Activated naive CD8-positive, alpha-beta T cell (primary cell): ENCODE data around the gene LY86.

Source experiments
- H3K27ac Mint-ChIP-seq: one replicate; pipeline ENCODE4 v1.8.0; 2021; ENCODE audit warnings: mixed read lengths
- H3K27me3 Mint-ChIP-seq: one replicate; pipeline ENCODE4 v1.8.0; 2021; ENCODE audit warnings: mixed read lengths
- H3K36me3 Mint-ChIP-seq: one replicate; pipeline ENCODE4 v1.8.0; 2021; ENCODE audit warnings: mixed read lengths
- H3K4me1 Mint-ChIP-seq: one replicate; pipeline ENCODE4 v1.8.0; 2021; ENCODE audit warnings: low read depth, mixed read lengths
- H3K4me3 Mint-ChIP-seq: one replicate; pipeline ENCODE4 v1.8.0; 2021; ENCODE audit warnings: mild to moderate bottlenecking, mixed read lengths
- H3K9me3 Mint-ChIP-seq: one replicate; pipeline ENCODE4 v1.8.0; 2021; ENCODE audit warnings: low read depth, mixed read lengths

The LY86 gene

DNA sequence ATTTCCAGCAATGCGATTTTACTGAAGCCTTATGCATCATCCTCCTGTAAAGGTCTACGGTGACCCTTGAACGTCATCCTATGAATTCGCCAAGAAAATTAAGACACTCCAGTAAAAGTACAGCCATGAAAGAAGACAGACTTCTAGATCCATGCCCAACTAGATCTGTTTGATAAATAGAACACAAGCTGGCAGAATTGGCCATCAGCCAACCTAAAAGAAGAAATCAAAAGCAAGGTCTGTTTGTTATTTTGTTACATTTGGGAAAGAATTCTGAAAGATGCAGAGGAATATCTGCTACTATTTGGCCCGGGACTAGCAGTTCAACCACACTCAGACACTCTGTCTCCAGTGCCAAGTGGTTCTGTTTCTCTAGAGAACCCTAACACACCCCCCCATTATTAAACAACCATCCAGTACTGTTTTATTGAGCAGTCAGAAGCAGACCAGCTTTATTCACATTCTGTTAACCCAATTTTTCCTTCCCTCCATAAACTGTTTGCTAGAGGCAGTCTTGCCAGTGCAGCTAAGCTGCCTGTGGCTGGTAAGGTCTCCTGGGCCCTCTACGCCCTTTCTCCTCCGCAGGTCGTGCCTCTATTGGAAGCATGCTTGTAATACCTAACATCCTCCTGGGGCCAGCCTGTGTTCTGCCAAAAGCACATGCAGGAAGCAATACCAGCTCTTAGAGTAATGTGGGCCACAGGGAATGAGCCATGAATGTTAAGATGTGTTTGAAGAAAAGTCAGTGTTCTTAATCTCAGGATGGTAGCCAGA lies 30.7 kb downstream of the LY86 start:
- H3K27ac Mint-ChIP-seq, result no peak overlapping the region
- H3K9me3 Mint-ChIP-seq, result no peaks in the 10 kb centered on the region
- no peaks in the 10 kb centered on the region for H3K27me3 Mint-ChIP-seq
- H3K36me3 Mint-ChIP-seq, result no peaks in the 10 kb centered on the region
- H3K4me3 Mint-ChIP-seq, result no peak overlapping the region
- peaks cover 38% of the 10 kb centered on the region for H3K4me1 Mint-ChIP-seq

DNA sequence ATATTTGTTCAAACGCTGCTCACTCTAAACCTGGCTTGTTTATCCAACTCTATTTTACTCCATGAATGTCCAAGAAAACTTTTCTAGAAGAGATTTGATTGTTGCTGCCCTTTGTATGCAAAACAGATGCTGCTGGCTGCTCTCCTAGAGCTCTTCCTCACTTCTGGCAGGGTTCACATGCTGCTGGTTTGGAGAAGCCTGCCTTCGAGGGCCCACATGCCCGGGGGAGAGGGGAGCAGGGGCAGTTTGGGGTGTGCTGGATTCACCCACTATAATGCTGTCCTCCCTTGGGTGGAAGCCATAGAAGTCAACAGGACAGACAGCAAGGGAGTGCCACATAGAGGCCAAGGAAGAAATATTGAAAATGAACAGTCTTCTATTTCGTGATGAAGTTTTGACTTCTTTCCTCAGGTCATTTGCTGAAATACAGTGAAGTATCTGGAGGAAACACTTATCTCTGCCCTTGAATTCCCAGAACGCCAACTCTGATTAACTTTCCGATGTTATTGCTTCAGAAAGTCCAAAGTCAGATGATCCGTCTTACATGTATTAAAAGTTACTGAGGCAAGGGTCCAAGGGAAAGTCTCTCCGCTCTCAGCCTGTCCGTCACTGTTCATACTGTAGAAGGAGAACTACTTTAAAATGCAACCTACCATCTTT lies 32.4 kb downstream of the LY86 start:
- Mint-ChIP-seq H3K36me3 (no peaks in the 10 kb centered on the region), H3K9me3 (no peaks in the 10 kb centered on the region), H3K4me3 (no peak overlapping the region), H3K4me1 (peaks cover 29% of the 10 kb centered on the region), H3K27me3 (no peaks in the 10 kb centered on the region), H3K27ac (no peak overlapping the region)

DNA sequence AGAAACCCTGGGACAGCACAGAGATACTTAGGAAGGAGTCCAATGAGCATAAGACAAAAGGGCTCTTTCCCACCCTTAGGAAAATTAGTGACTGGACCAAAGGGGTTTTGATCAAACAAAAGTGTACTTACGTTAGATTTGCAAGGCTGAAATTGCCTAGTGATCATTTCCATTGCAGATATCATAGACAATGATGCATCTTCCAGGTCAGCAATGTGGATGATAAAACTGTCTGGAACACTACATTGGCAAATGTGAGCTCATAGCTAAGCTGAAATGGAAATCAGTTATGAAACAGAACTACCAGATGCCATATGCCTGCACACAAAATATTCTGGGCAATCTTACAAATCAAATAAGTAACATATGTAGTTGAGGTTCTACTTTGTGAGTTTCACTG lies 34.0 kb downstream of the LY86 start:
- no peak overlapping the region for H3K4me3 Mint-ChIP-seq
- peaks cover 23% of the 10 kb centered on the region for H3K4me1 Mint-ChIP-seq
- no peak overlapping the region for H3K27ac Mint-ChIP-seq
- H3K36me3 Mint-ChIP-seq, result no peaks in the 10 kb centered on the region
- H3K27me3 Mint-ChIP-seq, result no peaks in the 10 kb centered on the region
- H3K9me3 Mint-ChIP-seq, result no peaks in the 10 kb centered on the region

DNA sequence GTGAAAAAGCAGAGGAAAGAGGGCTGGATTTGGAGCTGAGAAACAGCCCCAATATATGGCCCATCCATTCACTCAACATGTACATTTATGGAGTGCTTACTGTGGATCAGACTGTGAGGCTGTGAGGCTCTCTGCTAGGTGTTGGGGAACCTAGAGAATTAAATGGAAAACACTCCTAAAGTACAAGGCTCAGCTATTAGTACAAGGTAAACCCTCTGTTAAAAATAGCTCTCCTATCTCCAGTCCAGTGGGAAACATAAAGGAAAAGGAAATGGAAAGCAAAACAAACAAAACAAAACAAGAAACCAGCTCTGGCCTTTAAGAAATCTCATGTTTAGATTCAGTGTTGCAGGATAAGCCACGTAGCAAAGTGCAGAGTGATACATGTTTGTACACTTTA lies 35.0 kb downstream of the LY86 start:
- H3K4me3 Mint-ChIP-seq, result no peak overlapping the region
- no peaks in the 10 kb centered on the region for H3K27me3 Mint-ChIP-seq

DNA sequence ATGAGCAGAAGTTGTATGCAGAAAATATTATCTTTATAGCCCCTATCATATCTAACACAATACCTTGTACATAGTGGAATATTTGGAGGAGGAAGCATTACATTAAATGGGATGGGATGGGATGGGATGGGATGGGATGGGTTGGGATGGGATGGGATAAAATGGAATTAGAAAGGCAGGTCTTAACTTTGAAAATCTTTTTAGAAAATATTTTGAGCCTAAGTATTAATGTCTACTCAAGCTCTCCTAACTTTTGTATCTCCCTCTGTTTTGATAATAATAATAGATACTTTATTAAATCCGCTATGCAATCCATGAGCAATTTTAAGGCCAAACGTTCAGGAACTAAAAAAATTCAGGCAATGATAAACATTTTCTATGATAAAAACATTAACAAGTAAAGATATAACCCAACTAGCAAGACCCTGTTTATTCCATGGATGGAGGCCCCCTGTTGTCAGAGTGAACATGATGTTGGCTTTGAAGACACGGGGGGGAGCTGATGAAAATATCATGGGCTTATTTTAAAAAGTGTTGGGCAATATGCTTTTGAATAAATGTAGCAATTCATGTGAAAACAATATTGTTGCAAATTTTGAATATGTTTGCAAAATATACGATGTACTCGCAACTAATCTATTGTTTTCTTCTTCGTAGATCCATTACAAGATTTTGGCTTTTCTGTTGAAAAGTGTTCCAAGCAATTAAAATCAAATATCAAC lies 35.9 kb downstream of the LY86 start:
- no peak overlapping the region for H3K4me3 Mint-ChIP-seq
- H3K27ac Mint-ChIP-seq, result no peak overlapping the region
- no peaks in the 10 kb centered on the region for H3K9me3 Mint-ChIP-seq
- H3K27me3 Mint-ChIP-seq, result no peaks in the 10 kb centered on the region
- H3K36me3 Mint-ChIP-seq, result no peaks in the 10 kb centered on the region
- peaks cover 17% of the 10 kb centered on the region for H3K4me1 Mint-ChIP-seq

More for the DNA sequence above, 35.0 kb downstream of the LY86 start:
- no peaks in the 10 kb centered on the region for H3K9me3 Mint-ChIP-seq
- no peaks in the 10 kb centered on the region for H3K36me3 Mint-ChIP-seq
- no peak overlapping the region for H3K27ac Mint-ChIP-seq
- H3K4me1 Mint-ChIP-seq, result peaks cover 24% of the 10 kb centered on the region

DNA sequence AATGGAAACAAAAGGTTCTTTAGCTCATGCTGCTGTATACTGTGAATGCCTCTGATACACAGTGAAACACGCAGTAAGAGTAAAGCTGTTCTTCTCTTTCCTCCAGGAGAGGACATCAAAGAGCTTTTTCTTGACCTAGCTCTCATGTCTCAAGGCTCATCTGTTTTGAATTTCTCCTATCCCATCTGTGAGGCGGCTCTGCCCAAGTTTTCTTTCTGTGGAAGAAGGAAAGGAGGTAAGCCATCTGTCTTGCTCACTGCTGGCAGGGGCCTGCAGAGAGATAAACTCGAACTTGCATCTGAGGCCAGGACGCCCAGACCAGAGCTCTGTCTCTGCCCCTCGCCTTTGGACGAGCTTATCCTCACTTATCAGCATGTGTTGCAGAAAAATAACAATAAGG lies 37.7 kb downstream of the LY86 start:
- Mint-ChIP-seq H3K4me3 (no peak overlapping the region), H3K27me3 (no peaks in the 10 kb centered on the region), H3K9me3 (no peaks in the 10 kb centered on the region), H3K4me1 (peaks cover 10% of the 10 kb centered on the region), H3K27ac (no peak overlapping the region), H3K36me3 (no peaks in the 10 kb centered on the region)

DNA sequence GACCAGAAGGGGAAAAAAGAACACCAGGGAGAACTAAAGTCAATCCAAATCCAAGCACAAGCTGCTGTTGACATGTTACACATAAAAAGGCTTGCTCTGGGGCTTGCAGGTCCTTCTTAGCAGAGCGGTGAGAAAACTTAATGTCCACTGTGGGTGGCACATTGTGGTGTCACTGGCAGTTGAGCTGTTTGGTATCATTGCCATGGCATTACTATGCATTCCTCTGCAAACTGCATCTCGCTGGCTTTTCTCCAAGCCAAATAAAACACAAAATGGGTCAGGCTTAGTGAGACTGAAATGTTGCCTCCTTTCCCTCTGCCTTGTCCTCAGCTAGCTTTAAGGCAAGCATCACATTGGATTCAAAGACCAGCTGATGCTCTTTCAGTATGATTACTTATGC lies 40.9 kb downstream of the LY86 start:
- H3K27ac Mint-ChIP-seq, result no peak overlapping the region
- H3K27me3 Mint-ChIP-seq, result no peaks in the 10 kb centered on the region
- no peaks in the 10 kb centered on the region for H3K9me3 Mint-ChIP-seq
- H3K4me3 Mint-ChIP-seq, result no peak overlapping the region
- peaks cover 26% of the 10 kb centered on the region for H3K4me1 Mint-ChIP-seq
- no peaks in the 10 kb centered on the region for H3K36me3 Mint-ChIP-seq

DNA sequence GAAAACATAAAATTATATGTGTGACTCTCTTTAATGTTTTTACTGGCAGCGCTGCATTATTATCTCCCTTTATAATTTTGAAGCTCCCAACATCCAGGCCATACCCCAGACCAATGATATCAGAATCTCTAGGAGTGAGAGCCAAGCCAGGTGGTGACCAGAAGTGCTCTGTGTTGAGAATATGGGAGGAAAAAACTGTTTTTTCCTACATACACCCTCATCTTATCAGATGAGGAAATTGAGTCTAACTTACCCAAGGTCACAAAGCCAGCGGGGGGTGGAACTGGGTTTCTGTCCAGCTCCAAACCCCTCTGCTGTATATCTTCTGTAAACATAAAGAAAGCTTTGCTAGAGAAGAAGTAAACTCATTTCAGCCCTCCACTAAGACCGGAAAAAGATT lies 42.5 kb downstream of the LY86 start:
- no peaks in the 10 kb centered on the region for H3K27me3 Mint-ChIP-seq
- H3K36me3 Mint-ChIP-seq, result no peaks in the 10 kb centered on the region
- no peak overlapping the region for H3K27ac Mint-ChIP-seq
- no peak overlapping the region for H3K4me3 Mint-ChIP-seq
- no peaks in the 10 kb centered on the region for H3K9me3 Mint-ChIP-seq
- H3K4me1 Mint-ChIP-seq, result peaks cover 33% of the 10 kb centered on the region

DNA sequence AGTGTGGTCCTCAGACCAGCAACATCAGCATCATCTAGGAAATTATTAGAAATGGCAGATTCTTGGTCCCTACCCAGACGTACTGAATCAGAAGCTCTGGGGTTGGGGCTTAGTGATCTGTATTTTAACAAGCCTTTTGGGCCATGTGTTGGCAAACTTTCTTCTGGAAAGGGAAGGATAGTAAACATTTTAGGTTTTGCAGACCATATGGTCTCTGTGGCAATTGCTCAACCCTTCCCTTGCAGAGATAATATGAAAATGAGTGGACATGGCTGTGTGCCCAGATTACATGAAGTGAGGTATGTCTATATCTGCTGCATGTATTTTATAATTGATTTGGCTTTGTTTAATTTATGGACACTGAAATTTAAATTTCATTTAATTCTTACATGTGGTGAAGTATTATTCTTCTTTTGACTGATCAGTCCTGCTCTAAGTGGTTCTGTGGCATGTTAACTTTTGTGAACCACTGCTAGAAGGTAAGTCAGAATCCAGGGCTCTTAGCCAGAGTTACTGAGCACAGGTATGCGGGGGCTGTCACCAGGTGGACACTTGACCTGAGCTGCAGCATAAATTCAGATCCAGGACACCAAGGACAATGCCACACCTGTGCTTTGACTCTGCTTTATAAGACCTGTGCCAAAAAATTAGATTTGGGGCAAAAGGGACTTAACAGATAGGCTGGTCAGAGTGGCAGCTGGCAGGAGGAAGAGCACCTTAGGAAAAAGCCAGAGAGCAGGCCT lies 43.2 kb downstream of the LY86 start:
- Mint-ChIP-seq H3K27ac (no peak overlapping the region), H3K36me3 (no peaks in the 10 kb centered on the region), H3K27me3 (no peaks in the 10 kb centered on the region), H3K4me1 (peaks cover 35% of the 10 kb centered on the region), H3K9me3 (no peaks in the 10 kb centered on the region), H3K4me3 (no peak overlapping the region)

DNA sequence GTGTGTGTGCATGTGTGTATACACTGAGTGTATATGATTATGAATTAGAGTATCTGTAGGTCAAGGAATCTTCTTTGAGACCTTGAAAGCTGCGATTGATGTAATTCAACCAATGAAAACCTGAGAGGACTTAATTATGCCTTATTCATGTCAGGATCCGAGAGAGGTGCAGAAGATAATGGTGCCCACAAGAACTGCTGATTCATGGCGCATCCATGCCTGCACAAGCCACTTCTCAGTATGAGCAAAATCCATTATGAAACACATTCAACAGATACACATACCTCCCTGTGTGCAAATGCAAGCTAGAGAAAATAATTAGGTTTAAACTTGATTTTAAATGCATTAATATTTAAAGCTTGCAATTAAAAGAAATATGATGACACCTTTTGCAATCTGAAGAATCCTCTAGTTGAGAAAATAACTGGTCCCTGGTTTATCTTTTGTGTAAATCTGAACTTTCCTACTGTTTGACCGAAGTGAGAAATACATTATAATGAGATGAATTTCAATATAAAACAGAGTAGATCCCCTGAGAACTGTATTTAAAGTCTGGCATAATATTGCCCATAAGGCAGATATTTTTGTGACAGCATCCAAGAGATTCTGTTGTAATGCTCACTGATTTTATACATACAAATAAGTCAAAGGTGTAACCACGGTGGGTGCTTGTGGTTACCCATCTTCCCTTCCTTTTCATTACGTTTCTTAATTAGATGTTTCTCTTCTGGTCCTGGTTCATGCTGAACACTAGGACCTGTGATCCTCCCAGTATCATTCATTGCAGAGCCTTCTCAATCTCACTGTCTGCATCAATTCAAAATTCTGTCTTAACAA lies 45.6 kb downstream of the LY86 start:
- H3K4me3 Mint-ChIP-seq, result no peak overlapping the region

DNA sequence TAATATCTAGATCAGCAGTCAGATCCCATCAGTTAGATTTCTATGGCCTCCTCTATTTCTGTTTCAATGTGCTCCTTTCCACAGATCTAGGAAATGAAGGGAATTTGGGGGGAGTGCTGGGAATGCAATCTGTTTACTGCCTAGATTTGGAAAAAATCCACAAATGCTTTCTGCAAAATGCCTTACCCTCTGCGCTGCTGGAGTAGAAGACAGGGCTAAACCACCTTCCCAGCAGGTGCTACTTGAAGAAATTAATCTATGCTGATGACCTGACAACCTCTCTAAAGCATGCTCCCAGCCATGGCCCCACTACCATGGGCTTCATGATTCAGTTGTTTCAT lies 46.2 kb downstream of the LY86 start:
- no peaks in the 10 kb centered on the region for H3K9me3 Mint-ChIP-seq
- no peak overlapping the region for H3K27ac Mint-ChIP-seq
- no peak overlapping the region for H3K4me3 Mint-ChIP-seq
- peaks cover 29% of the 10 kb centered on the region for H3K4me1 Mint-ChIP-seq
- H3K36me3 Mint-ChIP-seq, result no peaks in the 10 kb centered on the region
- H3K27me3 Mint-ChIP-seq, result no peaks in the 10 kb centered on the region

More for the DNA sequence above, 45.6 kb downstream of the LY86 start:
- Mint-ChIP-seq H3K4me1 (peaks cover 29% of the 10 kb centered on the region), H3K27me3 (no peaks in the 10 kb centered on the region), H3K9me3 (no peaks in the 10 kb centered on the region), H3K27ac (no peak overlapping the region), H3K36me3 (no peaks in the 10 kb centered on the region)

DNA sequence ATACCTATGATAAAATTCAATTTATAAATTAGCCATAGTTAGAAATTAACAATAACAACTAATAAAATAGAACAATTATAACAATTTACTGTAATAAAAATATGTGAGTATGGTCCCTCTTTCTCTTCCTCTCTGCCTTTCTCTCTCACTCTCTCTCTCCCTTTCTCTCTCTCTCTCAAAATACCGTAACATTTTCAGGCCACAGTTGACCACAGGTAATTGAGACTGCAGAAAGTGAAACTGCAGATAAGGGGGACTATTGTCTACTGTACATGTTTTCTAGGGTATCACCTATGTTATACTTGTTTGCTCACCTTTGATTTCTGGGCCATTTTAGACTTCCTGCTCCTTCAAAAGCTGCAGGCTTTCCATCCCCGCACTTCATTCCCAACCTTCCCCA lies 46.8 kb downstream of the LY86 start:
- Mint-ChIP-seq H3K36me3 (no peaks in the 10 kb centered on the region), H3K27ac (no peak overlapping the region), H3K4me1 (peaks cover 29% of the 10 kb centered on the region), H3K4me3 (no peak overlapping the region), H3K9me3 (no peaks in the 10 kb centered on the region), H3K27me3 (no peaks in the 10 kb centered on the region)

DNA sequence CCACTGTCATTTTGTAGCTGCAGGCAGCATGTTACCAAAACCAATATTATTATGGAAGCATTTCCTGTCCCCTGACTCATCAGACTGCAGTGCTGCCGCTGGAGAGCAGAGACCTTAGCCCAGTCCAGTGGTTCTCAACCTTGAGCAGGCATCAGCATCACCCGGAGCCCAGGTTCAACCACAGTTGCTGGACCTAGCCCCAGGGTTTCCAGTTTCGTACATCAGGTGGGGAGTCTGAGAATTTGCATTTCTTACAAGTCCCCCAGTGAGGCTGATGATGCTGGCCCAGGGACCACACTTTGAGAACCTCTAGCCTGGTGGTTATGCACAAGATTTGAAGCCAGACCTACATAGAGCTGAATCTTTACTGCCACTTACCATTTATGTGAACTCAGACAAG lies 47.3 kb downstream of the LY86 start:
- H3K27me3 Mint-ChIP-seq, result no peaks in the 10 kb centered on the region
- H3K27ac Mint-ChIP-seq, result no peak overlapping the region
- H3K4me1 Mint-ChIP-seq, result peaks cover 29% of the 10 kb centered on the region
- no peaks in the 10 kb centered on the region for H3K9me3 Mint-ChIP-seq
- H3K4me3 Mint-ChIP-seq, result no peak overlapping the region
- H3K36me3 Mint-ChIP-seq, result no peaks in the 10 kb centered on the region

DNA sequence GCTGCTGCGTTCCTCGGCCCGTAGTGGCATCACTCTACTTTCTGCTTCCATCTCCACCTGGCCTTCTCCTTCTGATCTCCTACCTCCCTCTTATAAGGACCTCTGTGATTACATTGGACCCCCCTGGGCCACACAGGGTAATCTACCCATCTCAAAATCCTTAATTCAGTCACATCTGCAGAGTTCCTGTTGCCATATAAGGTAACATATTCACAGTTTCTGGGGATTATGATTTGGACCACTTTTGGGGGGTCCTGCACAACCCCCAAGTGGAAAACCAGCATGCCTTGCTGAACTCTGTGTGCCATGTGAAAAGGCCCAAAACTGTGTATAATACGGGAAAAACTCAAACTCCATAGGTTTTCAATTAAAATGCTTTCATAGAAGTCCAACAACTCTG lies 51.1 kb downstream of the LY86 start:
- Mint-ChIP-seq H3K27ac (no peak overlapping the region), H3K27me3 (no peaks in the 10 kb centered on the region)

More for the DNA sequence above, 51.1 kb downstream of the LY86 start:
- H3K4me1 Mint-ChIP-seq, result peaks cover 11% of the 10 kb centered on the region
- H3K36me3 Mint-ChIP-seq, result no peaks in the 10 kb centered on the region
- no peaks in the 10 kb centered on the region for H3K9me3 Mint-ChIP-seq
- no peak overlapping the region for H3K4me3 Mint-ChIP-seq
